SHP77 treated with DMSO at 0.1 percent for 48 hours (cell line): ENCODE results near the gene VMP1.
A peak's percentile ranks its signal among the peaks of the same experiment; 100 is the strongest.

ENCODE experiments used
- DNase-seq: peaks from one replicate; lab custom pipeline; 2025; lab: John Stamatoyannopoulos, UW

Gene VMP1

DNA sequence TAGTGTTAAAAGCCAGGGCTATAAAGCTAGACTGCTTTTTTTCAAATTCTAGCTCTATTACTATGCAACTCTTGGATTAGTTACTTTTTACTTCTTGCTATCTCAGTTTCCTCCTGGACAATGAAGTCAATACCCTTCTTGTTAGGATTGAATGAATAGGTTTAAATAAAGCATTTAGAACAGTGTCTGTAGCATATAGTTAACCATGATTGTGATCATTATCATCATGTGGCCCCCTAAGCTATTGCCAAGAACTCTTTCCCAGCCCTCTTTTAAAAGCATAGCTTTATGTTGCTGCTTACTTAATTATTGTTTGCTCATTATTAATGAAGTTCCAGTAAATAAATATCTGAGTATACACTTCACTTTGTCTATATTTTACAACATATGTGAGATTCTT is 4.5 kb downstream of the VMP1 start:
- no peak for DNase-seq

GRCh38 chr17:59712862-59713261 is 5.4 kb downstream of the VMP1 start:
- DNase-seq: no peak

- no peak for DNase-seq
Measured at GRCh38 chr17:59714255-59714654, 6.8 kb downstream of the VMP1 start.

DNA sequence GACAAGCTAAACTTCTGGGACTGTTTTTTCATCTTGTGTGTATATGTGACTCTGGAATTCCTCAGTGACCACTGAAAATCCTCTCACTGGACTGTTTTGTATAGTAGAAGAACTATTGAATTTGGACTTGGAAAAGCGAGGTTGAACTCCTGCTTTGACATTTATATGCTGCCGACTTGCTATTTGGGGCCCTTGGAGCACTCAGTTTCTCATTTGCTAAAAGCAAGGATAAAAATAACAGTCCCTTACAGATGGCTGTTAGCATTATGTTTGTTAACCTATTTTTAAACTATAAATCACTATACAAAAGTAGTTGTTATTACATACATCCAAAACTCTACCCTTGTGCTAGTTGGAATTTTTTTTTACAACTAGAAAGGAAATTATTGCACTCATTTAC is 9.0 kb downstream of the VMP1 start:
- no peak for DNase-seq

DNA sequence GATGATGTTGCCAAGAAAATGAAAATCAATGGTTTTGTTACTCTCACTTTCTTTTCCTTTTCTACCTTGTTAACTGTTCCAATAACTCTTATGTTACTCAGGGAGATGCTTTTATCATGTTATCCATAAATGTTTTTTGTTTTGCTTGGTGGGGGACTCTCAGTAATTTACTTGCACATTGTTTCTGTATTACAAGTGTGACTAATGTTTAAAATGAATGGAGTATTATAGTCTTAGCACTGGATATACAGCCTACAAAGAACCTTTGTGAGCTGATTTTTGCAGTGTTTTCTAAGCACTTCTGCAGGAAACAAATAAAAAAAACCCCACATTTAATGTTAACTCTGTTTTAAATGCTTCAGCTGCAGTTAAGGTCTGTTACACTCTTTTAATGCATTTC is 12.1 kb downstream of the VMP1 start:
- DNase-seq: no peak

DNA sequence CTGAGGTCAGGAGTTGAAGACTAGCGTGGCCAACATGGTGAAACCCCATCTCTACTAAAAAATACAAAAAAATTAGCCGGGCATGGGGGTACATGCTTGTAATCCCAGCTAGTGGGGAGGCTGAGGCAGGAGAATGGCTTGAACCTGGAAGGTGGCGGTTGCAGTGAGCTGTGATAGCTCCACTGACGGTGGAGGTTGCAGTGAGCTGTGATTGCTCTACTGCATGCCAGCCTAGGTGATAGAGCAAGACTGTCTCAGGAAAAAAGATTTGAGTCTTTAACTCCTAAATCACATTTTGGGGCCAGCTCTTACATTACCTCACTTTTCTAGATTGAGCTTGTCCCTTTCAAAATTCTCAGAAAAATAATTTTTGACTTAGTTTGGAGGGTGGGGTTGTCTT is 15.2 kb downstream of the VMP1 start:
- no peak for DNase-seq

DNA sequence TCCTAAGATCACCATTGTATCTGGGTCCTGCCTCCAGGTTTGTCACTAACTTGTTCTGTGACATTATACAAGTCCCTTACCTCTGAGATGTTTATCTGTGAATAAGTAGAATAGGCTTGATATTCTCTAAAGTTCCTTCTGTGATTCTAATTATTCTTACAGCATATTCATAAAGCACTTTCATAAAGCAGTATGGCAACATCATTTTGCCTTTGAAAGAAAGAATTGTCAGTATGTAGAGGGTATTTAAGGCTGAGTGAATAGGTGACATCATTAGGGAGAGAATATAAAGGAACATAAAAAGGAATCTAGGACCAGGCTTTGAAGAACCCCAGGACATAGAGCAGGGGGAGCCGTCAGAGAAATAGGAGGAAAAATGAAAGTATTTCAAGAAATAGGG is 15.6 kb downstream of the VMP1 start:
- no peak for DNase-seq

GRCh38 chr17:59723607-59724006 is 16.2 kb downstream of the VMP1 start:
- no peak for DNase-seq

- DNase-seq: no peak
Measured at GRCh38 chr17:59725691-59726090, 18.2 kb downstream of the VMP1 start.

- DNase-seq: no peak
Measured at GRCh38 chr17:59727817-59728533, 20.5 kb downstream of the VMP1 start.

DNA sequence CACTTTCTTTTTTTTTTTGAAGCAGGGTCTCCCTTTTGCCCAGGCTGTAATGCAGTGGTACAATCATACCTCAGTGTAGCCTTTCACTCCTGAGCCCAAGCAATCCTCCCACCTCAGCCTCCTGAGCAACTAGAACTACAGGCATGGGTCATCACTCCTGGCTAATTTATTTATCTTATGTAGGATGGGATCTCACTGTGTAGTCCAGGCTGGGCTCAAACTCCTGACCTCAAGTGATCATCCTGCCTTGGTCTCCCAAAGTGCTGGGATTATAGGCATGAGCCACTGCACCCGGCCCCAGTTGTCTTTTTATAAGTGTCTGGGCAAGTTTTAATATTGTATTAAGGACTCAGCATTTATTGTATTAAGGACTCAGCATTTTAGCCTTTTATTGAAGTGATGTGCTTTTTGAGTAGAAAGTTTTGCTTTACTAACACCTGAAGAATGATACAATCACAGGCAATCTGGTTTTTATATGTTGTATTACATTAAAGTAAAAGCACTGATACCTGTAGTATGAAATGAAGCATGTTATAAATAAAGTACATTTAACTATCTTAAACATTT is 22.9 kb downstream of the VMP1 start:
- no peak for DNase-seq

GRCh38 chr17:59733697-59734096 is 26.2 kb downstream of the VMP1 start:
- DNase-seq: no peak

- DNase-seq: no peak
Measured at GRCh38 chr17:59734226-59734625, 26.8 kb downstream of the VMP1 start.

- no peak for DNase-seq
Measured at GRCh38 chr17:59737324-59737723, 29.9 kb downstream of the VMP1 start.

DNA sequence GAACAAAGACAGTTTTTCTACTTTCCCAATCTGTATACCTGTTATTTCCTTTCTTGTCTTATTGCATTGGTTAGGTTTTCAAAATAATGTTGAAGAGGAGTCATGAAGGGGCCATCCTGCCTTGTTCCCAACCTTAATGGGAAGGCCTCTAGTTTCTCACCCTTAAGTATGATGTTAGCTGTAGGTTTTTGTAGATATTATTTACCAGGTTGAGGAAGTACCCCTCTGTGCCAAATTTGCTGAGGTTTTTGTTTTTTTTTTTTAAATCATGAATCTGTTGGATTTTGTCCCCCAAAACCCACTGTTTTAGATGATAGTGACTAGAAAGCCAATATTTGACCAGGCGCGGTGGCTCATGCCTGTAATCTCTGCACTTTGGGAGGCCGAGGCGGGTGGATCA is 36.4 kb downstream of the VMP1 start:
- no peak for DNase-seq

GRCh38 chr17:59745040-59745439 is 37.6 kb downstream of the VMP1 start:
- no peak for DNase-seq

- DNase-seq: no peak
Measured at GRCh38 chr17:59746849-59747445, 39.5 kb downstream of the VMP1 start.

GRCh38 chr17:59748591-59748990 is 41.1 kb downstream of the VMP1 start:
- DNase-seq: no peak

DNA sequence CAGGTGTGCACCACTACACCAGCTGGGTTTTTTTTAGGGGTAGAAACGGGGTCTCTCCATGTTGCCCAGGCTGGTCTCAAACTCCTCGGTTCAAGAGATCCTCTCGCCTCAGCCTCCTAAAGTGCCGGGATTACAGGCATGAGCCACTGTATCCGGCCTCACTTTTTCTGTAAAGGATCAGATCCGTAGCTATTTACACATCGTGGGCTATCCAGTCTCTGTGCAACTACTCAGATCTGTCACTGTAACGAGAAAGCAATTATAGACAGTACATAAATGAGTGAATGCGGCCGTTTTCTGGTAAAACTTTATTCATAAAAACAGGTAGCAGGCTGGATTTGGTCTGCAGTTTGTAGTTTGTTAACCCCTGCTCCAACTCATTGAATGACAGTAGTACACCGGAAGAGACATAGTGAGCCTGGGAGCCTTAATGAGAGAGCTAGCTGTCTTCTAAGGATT is 44.5 kb downstream of the VMP1 start:
- DNase-seq: no peak

DNA sequence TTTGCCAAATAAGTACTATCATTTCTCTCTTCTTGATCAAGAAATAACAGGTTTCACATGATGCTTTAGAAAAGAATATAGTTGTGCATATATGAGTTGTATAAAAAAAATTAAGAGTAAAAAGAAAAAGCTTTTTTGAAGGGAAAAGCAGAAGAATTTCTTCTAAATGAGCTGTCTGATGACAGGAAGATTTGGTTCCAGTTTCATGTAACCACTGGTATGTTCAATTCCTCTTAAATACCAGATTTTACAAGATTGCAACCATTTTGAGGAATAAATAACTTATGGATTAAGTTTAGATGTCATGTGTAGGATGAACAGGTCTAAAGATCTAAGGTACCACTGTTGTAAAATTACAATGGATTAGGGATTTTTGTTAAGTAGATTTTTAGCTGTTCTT is 45.0 kb downstream of the VMP1 start:
- no peak for DNase-seq

GRCh38 chr17:59752922-59753321 is 45.5 kb downstream of the VMP1 start:
- no peak for DNase-seq

DNA sequence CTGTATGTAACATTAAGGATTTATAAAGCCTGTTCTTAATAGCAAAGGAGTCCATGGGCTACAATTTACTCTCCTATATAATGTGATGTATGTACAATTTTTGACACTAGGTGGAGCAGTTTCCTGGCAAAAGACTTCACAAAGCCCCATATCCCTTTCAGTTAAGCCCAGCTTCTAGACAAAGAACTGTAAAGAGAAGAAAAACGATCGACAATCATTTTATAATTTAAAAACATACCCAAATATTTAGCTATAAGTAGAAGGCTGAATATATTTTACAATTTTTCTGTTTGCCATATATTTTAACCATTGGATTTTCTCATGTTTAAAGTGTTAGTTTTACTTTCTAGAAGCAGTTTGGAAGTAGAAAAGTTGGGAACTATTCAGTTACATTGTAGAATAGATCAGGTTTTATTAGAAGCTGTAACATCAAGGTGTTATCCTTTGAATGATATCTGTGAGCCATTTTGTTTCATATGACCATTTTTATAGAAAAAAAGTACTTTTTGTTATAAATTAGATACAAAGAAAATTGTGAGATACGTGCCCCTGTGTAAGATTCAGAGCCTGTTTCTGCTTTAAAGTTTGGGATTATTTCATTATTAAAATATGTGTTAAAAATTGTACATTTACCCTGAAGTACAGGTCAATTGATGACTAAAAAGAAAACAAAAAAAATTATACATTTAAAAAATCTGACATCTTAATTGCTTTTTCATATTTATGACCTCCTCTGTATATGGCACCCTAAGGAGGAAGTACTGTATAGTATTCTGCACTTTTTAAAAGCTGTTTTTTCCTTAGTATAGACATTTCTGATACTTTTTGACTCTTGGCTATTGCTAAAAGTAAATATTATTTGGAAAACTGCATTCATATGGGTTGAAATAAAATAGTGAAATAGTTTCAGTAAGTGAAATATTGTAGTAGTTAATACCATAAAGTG is 46.3 kb downstream of the VMP1 start:
- peak; percentile 66 for DNase-seq

GRCh38 chr17:59754552-59754951 is 47.1 kb downstream of the VMP1 start:
- no peak for DNase-seq
